HCT116 (cell line): ENCODE results near the gene SEC24D. TPM values are rescaled to one million over a fixed set of nuclear protein-coding genes. Genes with fewer than 3 reads are reported as not detected.

Experiments
- ATAC-seq: fragments of 200-7000 bp; cut with Tn5 transposase; 2 replicates; pipeline ENCODE4 v1.9.1; 2020; ENCODE audit warnings: mild to moderate bottlenecking, moderate library complexity
- BruUV-seq: library from RNA; stranded (reverse); fragments of 400-500 nt; replicated peaks from 2 replicates; lab custom pipeline; 2021; lab: Mats Ljungman, UMichigan
- CTCF ChIA-PET: fragments of 300-600 bp; sonication (Branson Sonifier 250); formaldehyde crosslinking; loops from one replicate; lab custom pipeline; 2021; ENCODE audit warnings: antibody characterized with exemption; lab: Charles Lee
- POLR2A ChIA-PET: fragments of 300-600, 350-600 bp; sonication (Branson Sonifier 250); formaldehyde crosslinking; loops from one replicate; lab custom pipeline; 2021; ENCODE audit warnings: antibody characterized with exemption; lab: Charles Lee
- RAD21 ChIA-PET, 2 experiments: fragments of 300-600 bp; sonication (Branson Sonifier 250); formaldehyde crosslinking; loops; one replicate each; lab custom pipeline; 2023; ENCODE audit warnings: low total read pairs in 2 of 2; ENCODE audit not compliant: uncharacterized antibody in 2 of 2, unreplicated experiment in 2 of 2, low non-redundant PET in 1 of 2; lab: Charles Lee
- DNase-seq: peaks from one replicate; pipeline ENCODE4 v3.0.0-alpha.2; 2010; ENCODE audit warnings: low read depth, low spot score
- H2AFZ ChIP-seq: fragments of 200-600 bp; shearing (Covaris generic), sonication (generic); 2 replicates; pipeline ENCODE4 v1.6.1; 2017; ENCODE audit warnings: low read depth, mixed run types, mixed read lengths, antibody characterized with exemption, low read length; ENCODE audit not compliant: poor library complexity, severe bottlenecking
- H3K27ac ChIP-seq: 2 replicates; pipeline ENCODE4 v1.5.1; 2012; ENCODE audit warnings: low read depth, low read length
- H3K27me3 ChIP-seq: fragments of 200-600 bp; sonication (generic); 2 replicates; pipeline ENCODE4 v1.6.1; 2016; ENCODE audit warnings: mixed run types, low read length, mixed read lengths; ENCODE audit not compliant: insufficient read depth
- H3K36me3 ChIP-seq, 2 experiments: fragments of 200-500 bp in 1 of 2; fragments of 200-600 bp in 1 of 2; sonication (Bioruptor generic) in 1 of 2; sonication (generic) in 1 of 2; 2 replicates each; pipeline versions ENCODE4 v1.5.1 to v1.6.1; 2014 to 2016; ENCODE audit warnings: low read length in 2 of 2, inconsistent platforms in 1 of 2, mixed read lengths in 1 of 2, mixed run types in 1 of 2; ENCODE audit not compliant: insufficient read depth in 2 of 2, control insufficient read depth in 1 of 2
- H3K4me1 ChIP-seq, 2 experiments: fragments of 200-600 bp in 1 of 2; sonication (generic) in 1 of 2; 2 replicates each; pipeline versions ENCODE4 v1.5.1 to v1.6.1; 2012 to 2017; ENCODE audit warnings: low read length in 2 of 2, inconsistent platforms in 1 of 2, mild to moderate bottlenecking in 1 of 2, mixed read lengths in 1 of 2, mixed run types in 1 of 2, moderate library complexity in 1 of 2; ENCODE audit not compliant: insufficient read depth in 2 of 2, control insufficient read depth in 1 of 2
- H3K4me2 ChIP-seq: fragments of 200-600 bp; sonication (generic); 2 replicates; pipeline ENCODE4 v1.6.1; 2017; ENCODE audit warnings: mixed run types, low read length, mixed read lengths
- H3K4me3 ChIP-seq, 2 experiments: fragments of 200-600 bp in 1 of 2; sonication (generic) in 1 of 2; replicated peaks in 1 of 2; 2 replicates each; pipeline ENCODE4 v1.5.1; 2011 to 2016; ENCODE audit warnings: low read length in 2 of 2, control low read depth in 1 of 2, low read depth in 1 of 2, mild to moderate bottlenecking in 1 of 2, mixed read lengths in 1 of 2, mixed run types in 1 of 2
- H3K79me2 ChIP-seq: fragments of 200-600 bp; sonication (generic); 2 replicates; pipeline ENCODE4 v1.6.1; 2017; ENCODE audit warnings: mild to moderate bottlenecking, mixed run types, low read length, moderate library complexity, mixed read lengths; ENCODE audit not compliant: insufficient read depth
- H3K9ac ChIP-seq: fragments of 200-600 bp; sonication (generic); 2 replicates; pipeline ENCODE4 v1.6.1; 2016; ENCODE audit warnings: low read length, mixed read lengths
- H3K9me2 ChIP-seq: fragments of 200-600 bp; sonication (generic), shearing (Covaris generic); 2 replicates; pipeline ENCODE4 v1.6.1; 2017; ENCODE audit warnings: mixed run types, mild to moderate bottlenecking, moderate library complexity; ENCODE audit not compliant: insufficient read depth
- H3K9me3 ChIP-seq, 2 experiments: fragments of 200-500 bp in 1 of 2; fragments of 200-600 bp in 1 of 2; sonication (Bioruptor generic) in 1 of 2; sonication (generic) in 1 of 2; 2 replicates each; pipeline ENCODE4 v1.6.1; 2014 to 2017; ENCODE audit warnings: low read length in 2 of 2, mixed read lengths in 2 of 2, inconsistent platforms in 1 of 2, low read depth in 1 of 2, mild to moderate bottlenecking in 1 of 2, mixed run types in 1 of 2, moderate library complexity in 1 of 2; ENCODE audit not compliant: control insufficient read depth in 1 of 2, insufficient read depth in 1 of 2
- H4K20me1 ChIP-seq: fragments of 200-600 bp; sonication (generic), shearing (Covaris generic); 2 replicates; pipeline ENCODE4 v1.6.1; 2017; ENCODE audit warnings: mixed run types, mild to moderate bottlenecking, moderate library complexity; ENCODE audit not compliant: insufficient read depth
- ATF3 ChIP-seq: IDR thresholded peaks from 2 replicates; pipeline ENCODE4 v1.6.1; 2012
- CEBPB ChIP-seq: IDR thresholded peaks from 2 replicates; pipeline ENCODE4 v1.6.1; 2012; ENCODE audit warnings: low read depth
- CTCF ChIP-seq, 3 experiments: fragments of 200-600 bp in 1 of 3; sonication (generic) in 1 of 3; IDR thresholded peaks in 2 of 3; conservative IDR thresholded peaks in 1 of 3; 2 replicates each; pipeline ENCODE4 v1.5.1; 2012 to 2017; ENCODE audit warnings: low read depth in 2 of 3, low read length in 2 of 3, antibody characterized with exemption in 1 of 3, borderline replicate concordance in 1 of 3, control low read depth in 1 of 3, mild to moderate bottlenecking in 1 of 3, mixed read lengths in 1 of 3, mixed run types in 1 of 3, moderate library complexity in 1 of 3; ENCODE audit not compliant: insufficient read depth in 1 of 3
- ELF1 ChIP-seq: IDR thresholded peaks from 2 replicates; pipeline ENCODE4 v1.6.1; 2012; ENCODE audit warnings: low read depth, borderline replicate concordance
- EZH2phosphoT487 ChIP-seq: fragments of 200-600 bp; IDR thresholded peaks from 2 replicates; pipeline ENCODE4 v1.6.1; 2018; ENCODE audit warnings: antibody characterized with exemption, borderline replicate concordance
- FOSL1 ChIP-seq: IDR thresholded peaks from 2 replicates; pipeline ENCODE4 v1.6.1; 2012; ENCODE audit warnings: low read depth
- POLR2A ChIP-seq: IDR thresholded peaks from 2 replicates; pipeline ENCODE4 v1.7.0; 2011; ENCODE audit warnings: borderline replicate concordance; ENCODE audit not compliant: insufficient read depth, insufficient read length; ENCODE audit errors: extremely low read depth
- REST ChIP-seq: IDR thresholded peaks from 2 replicates; pipeline ENCODE4 v1.6.1; 2012; ENCODE audit warnings: low read depth
- SIN3A ChIP-seq: IDR thresholded peaks from 2 replicates; pipeline ENCODE4 v1.6.1; 2012; ENCODE audit warnings: low read depth
- SRF ChIP-seq: IDR thresholded peaks from 2 replicates; pipeline ENCODE4 v1.6.1; 2012; ENCODE audit warnings: low read depth
- intact Hi-C: fragments of 100-400 bp; cut with micrococcal nuclease; formaldehyde crosslinking; loops from 2 replicates; pipeline ENCODE4 v1.10.0; 2022
- total RNA-seq: library from RNA; stranded (reverse); gene quantifications from one replicate; pipeline ENCODE4 v1.2.1, GENCODE V29; 2021; ENCODE audit not compliant: unreplicated experiment

The SEC24D gene
- total RNA-seq, 1 experiment from 2014 or later, result 28.5 TPM

GRCh38 chr4:118761397-118762016 is 74.4 kb downstream of the SEC24D start:
- Histone ChIP-seq H3K27ac (no peak overlapping the region), H3K79me2 (no peaks in the 10 kb centered on the region), H3K4me3 (no peak overlapping the region), H4K20me1 (no peaks in the 10 kb centered on the region), H3K9me2 (no peaks in the 10 kb centered on the region), H2AFZ (no peak overlapping the region)
- no peak for ATAC-seq
- RAD21 ChIA-PET, result no interaction called here
- POLR2A ChIA-PET, result no interaction called here
- TF ChIP-seq ELF1, result no peak
- no peak for TF ChIP-seq FOSL1
- no peak for TF ChIP-seq ATF3
- TF ChIP-seq REST, result no peak
- TF ChIP-seq SIN3A, result no peak
- no peak for TF ChIP-seq SRF
- no peak for TF ChIP-seq EZH2phosphoT487
- no peak for TF ChIP-seq CEBPB
- TF ChIP-seq CTCF (IDR thresholded peaks at IDR 0.05 in 2 of 3, conservative IDR thresholded peaks at IDR 0.05 in 1 of 3; ENCODE audit: borderline replicate concordance in 1 of 3, insufficient read depth in 1 of 3, low read depth in 2 of 3, low read length in 2 of 3), result no peak
- TF ChIP-seq POLR2A, result no peak
- TF ChIP-seq, all 23 proteins: peak for 0
- no peak for DNase-seq
- Histone ChIP-seq H3K27me3 (no peaks in the 10 kb centered on the region), H3K4me1 (peaks cover 5 to 9% of the 10 kb centered on the region in 2 experiments; a peak in 3 of 4 replicates), H3K4me2 (no peak overlapping the region), H3K9ac (no peak overlapping the region), H3K9me3 (no peaks in the 10 kb centered on the region), H3K36me3 (peaks cover 0 to 6% of the 10 kb centered on the region in 2 experiments; a peak in 2 of 4 replicates)
- intact Hi-C loops, result no loop called here
- no TSS peak for BruUV-seq
- CTCF ChIA-PET, result interaction anchor here (1.0 kb wide), 1 partner anchor 19 kb away, joined by 3 read pairs; no protein-coding TSS in a partner anchor
